Mesenchymal stem cell (in vitro differentiated cells and primary cell): ENCODE measurements around the gene SPATA21.

Experiments
- DNase-seq: peaks from one replicate; pipeline ENCODE4 v3.0.0-alpha.2; 2013
- H2AFZ ChIP-seq: one replicate; pipeline ENCODE4 v1.6.1; 2013; ENCODE audit warnings: low read depth, mild to moderate bottlenecking, control low read depth, inconsistent platforms, low read length, moderate library complexity
- H2AK5ac ChIP-seq: 2 replicates; pipeline ENCODE4 v1.6.1; 2013; ENCODE audit warnings: low read length, moderate library complexity, mild to moderate bottlenecking, inconsistent platforms; ENCODE audit not compliant: severe bottlenecking
- H2BK120ac ChIP-seq: one replicate; pipeline ENCODE4 v1.6.1; 2013; ENCODE audit warnings: low read depth, mild to moderate bottlenecking, inconsistent platforms, low read length, moderate library complexity
- H2BK12ac ChIP-seq, 2 experiments: one replicate each; pipeline ENCODE4 v1.6.1; 2013; ENCODE audit warnings: inconsistent platforms in 2 of 2, low read length in 2 of 2, mild to moderate bottlenecking in 2 of 2, moderate library complexity in 2 of 2, control low read depth in 1 of 2
- H2BK15ac ChIP-seq: one replicate; pipeline ENCODE4 v1.6.1; 2013; ENCODE audit warnings: mild to moderate bottlenecking, low read depth, inconsistent platforms; ENCODE audit not compliant: poor library complexity, severe bottlenecking
- H2BK5ac ChIP-seq: 2 replicates; pipeline ENCODE4 v1.6.1; 2013; ENCODE audit warnings: low read depth, mild to moderate bottlenecking, low read length, control low read depth, inconsistent platforms; ENCODE audit not compliant: poor library complexity, severe bottlenecking
- H3K14ac ChIP-seq, 2 experiments: one replicate each; pipeline ENCODE4 v1.6.1; 2013; ENCODE audit warnings: inconsistent platforms in 2 of 2, low read length in 2 of 2, control low read depth in 1 of 2, mild to moderate bottlenecking in 1 of 2, moderate library complexity in 1 of 2
- H3K18ac ChIP-seq, 2 experiments: one replicate each; pipeline ENCODE4 v1.6.1; 2013; ENCODE audit warnings: inconsistent platforms in 2 of 2, low read length in 2 of 2, control low read depth in 1 of 2, low read depth in 1 of 2, mild to moderate bottlenecking in 1 of 2
- H3K23ac ChIP-seq, 2 experiments: one replicate each; pipeline ENCODE4 v1.6.1; 2013; ENCODE audit warnings: inconsistent platforms in 2 of 2, low read length in 2 of 2, mild to moderate bottlenecking in 2 of 2, moderate library complexity in 2 of 2, control low read depth in 1 of 2
- H3K27ac ChIP-seq: 2 replicates; pipeline ENCODE4 v1.5.1; 2013; ENCODE audit warnings: mild to moderate bottlenecking, moderate library complexity, low read length, control low read depth, inconsistent platforms; ENCODE audit not compliant: poor library complexity, severe bottlenecking
- H3K27me3 ChIP-seq, 2 experiments: 2 replicates each; pipeline versions ENCODE4 v1.6.1 to v1.7.0; 2013; ENCODE audit warnings: low read length in 2 of 2, mild to moderate bottlenecking in 2 of 2, moderate library complexity in 2 of 2, control low read depth in 1 of 2, inconsistent platforms in 1 of 2; ENCODE audit not compliant: control insufficient read depth in 1 of 2, insufficient read depth in 1 of 2
- H3K36me3 ChIP-seq, 2 experiments: 2 replicates each; pipeline versions ENCODE4 v1.6.1 to v1.7.0; 2013; ENCODE audit warnings: low read length in 2 of 2, control low read depth in 1 of 2, inconsistent platforms in 1 of 2, low read depth in 1 of 2, mild to moderate bottlenecking in 1 of 2; ENCODE audit not compliant: insufficient read depth in 2 of 2, control insufficient read depth in 1 of 2
- H3K4ac ChIP-seq, 2 experiments: one replicate each; pipeline ENCODE4 v1.6.1; 2013; ENCODE audit warnings: inconsistent platforms in 2 of 2, low read length in 2 of 2, mild to moderate bottlenecking in 2 of 2, moderate library complexity in 2 of 2, control low read depth in 1 of 2, low read depth in 1 of 2
- H3K4me1 ChIP-seq: 2 replicates; pipeline ENCODE4 v1.6.1; 2013; ENCODE audit warnings: low read depth, low read length, control low read depth; ENCODE audit not compliant: control insufficient read depth, insufficient read depth
- H3K4me2 ChIP-seq: 2 replicates; pipeline ENCODE4 v1.6.1; 2013; ENCODE audit warnings: low read length, mild to moderate bottlenecking, inconsistent platforms; ENCODE audit not compliant: poor library complexity, severe bottlenecking
- H3K4me3 ChIP-seq, 2 experiments: 2 replicates each; pipeline versions ENCODE4 v1.5.1 to v1.7.0; 2013; ENCODE audit warnings: low read length in 2 of 2, mild to moderate bottlenecking in 2 of 2, control low read depth in 1 of 2, low read depth in 1 of 2; ENCODE audit not compliant: insufficient read depth in 1 of 2
- H3K79me1 ChIP-seq: replicated peaks from 2 replicates; pipeline ENCODE4 v1.6.1; 2013; ENCODE audit warnings: mild to moderate bottlenecking, control low read depth, low read length, inconsistent platforms; ENCODE audit not compliant: poor library complexity, severe bottlenecking
- H3K9ac ChIP-seq: 2 replicates; pipeline ENCODE4 v1.7.0; 2013; ENCODE audit warnings: mild to moderate bottlenecking, low read length, moderate library complexity
- H3K9me3 ChIP-seq: 2 replicates; pipeline ENCODE4 v1.7.0; 2013; ENCODE audit warnings: mild to moderate bottlenecking, low read length; ENCODE audit not compliant: control insufficient read depth
- H4K8ac ChIP-seq: one replicate; pipeline ENCODE4 v1.6.1; 2013; ENCODE audit warnings: inconsistent platforms, mild to moderate bottlenecking, low read length, moderate library complexity
- H4K91ac ChIP-seq: one replicate; pipeline ENCODE4 v1.6.1; 2013; ENCODE audit warnings: mild to moderate bottlenecking, low read length, inconsistent platforms
- WGBS: methylation state at CpG from one replicate; pipeline ENCODE4 v1.1.7; 2013; ENCODE audit warnings: mixed read lengths; 5-methylcytosine and 5-hydroxymethylcytosine counted together

SPATA21 gene

GRCh38 chr1:16375521-16376340 lies 61.5 kb downstream of the SPATA21 start:
- H2BK120ac ChIP-seq, result peak overlapping the region; percentile 11
- peak overlapping the region; percentile 42 for H3K4me2 ChIP-seq
- no peak overlapping the region for H3K14ac ChIP-seq
- no peak overlapping the region for H3K4me3 ChIP-seq
- peak overlapping the region; percentile 73 to 88 for H2BK12ac ChIP-seq
- peak overlapping the region in 1 of 2 experiments; percentile 24 for H3K4ac ChIP-seq
- peak overlapping the region; percentile 89 for H3K27ac ChIP-seq
- peak overlapping the region; percentile 59 for H4K91ac ChIP-seq
- peak overlapping the region; percentile 72 to 75 for H3K18ac ChIP-seq
- no peak overlapping the region for H2AK5ac ChIP-seq
- H3K27me3 ChIP-seq, result no peaks in the 10 kb centered on the region
- H2AFZ ChIP-seq, result no peak overlapping the region
- 5% methylated on average over 13 of the region's 15 CpGs for WGBS
- DNase-seq, result peak; percentile 82
- H3K4me1 ChIP-seq, result peaks cover 32% of the 10 kb centered on the region
- no peak overlapping the region for H2BK15ac ChIP-seq
- peak overlapping the region; percentile 33 for H2BK5ac ChIP-seq
- H3K9me3 ChIP-seq, result no peaks in the 10 kb centered on the region
- H4K8ac ChIP-seq, result peak overlapping the region; percentile 9
- H3K9ac ChIP-seq, result no peak overlapping the region
- no peaks in the 10 kb centered on the region for H3K79me1 ChIP-seq
- H3K23ac ChIP-seq, result no peak overlapping the region
- H3K36me3 ChIP-seq, result peaks cover 5 to 15% of the 10 kb centered on the region in 2 experiments

GRCh38 chr1:16374266-16374665 lies 63.0 kb downstream of the SPATA21 start:
- Histone ChIP-seq H3K4me2 (no peak overlapping the region), H3K23ac (no peak overlapping the region), H3K9me3 (no peaks in the 10 kb centered on the region), H2BK15ac (peak overlapping the region; percentile 36), H2BK12ac (peak overlapping the region in 1 of 2 experiments; percentile 29), H4K91ac (no peak overlapping the region), H2BK120ac (peak overlapping the region; percentile 54), H3K14ac (no peak overlapping the region), H3K4me1 (peaks cover 32% of the 10 kb centered on the region), H4K8ac (no peak overlapping the region), H2BK5ac (no peak overlapping the region), H3K36me3 (peaks cover 5 to 9% of the 10 kb centered on the region in 2 experiments), H3K4ac (no peak overlapping the region), H3K18ac (peak overlapping the region; percentile 53 to 61), H3K79me1 (no peaks in the 10 kb centered on the region), H3K9ac (no peak overlapping the region), H2AK5ac (peak overlapping the region; percentile 5), H2AFZ (no peak overlapping the region), H3K4me3 (no peak overlapping the region), H3K27ac (peak overlapping the region; percentile 77), H3K27me3 (no peaks in the 10 kb centered on the region)
- 55% methylated on average over 3 of the region's 3 CpGs for WGBS
- DNase-seq, result peak; percentile 38

- WGBS, result 87% methylated on average over 3 of the region's 3 CpGs
These were observed 64.5 kb downstream of the SPATA21 start for GRCh38 chr1:16372535-16373285.

GRCh38 chr1:16371725-16372124 lies 65.5 kb downstream of the SPATA21 start:
- 39% methylated on average over 5 of the region's 5 CpGs for WGBS
- peak; percentile 79 for DNase-seq
- Histone ChIP-seq H3K18ac (no peak overlapping the region), H3K4me3 (no peak overlapping the region), H2BK5ac (no peak overlapping the region), H3K9ac (no peak overlapping the region), H3K79me1 (no peaks in the 10 kb centered on the region), H2BK120ac (no peak overlapping the region), H2AK5ac (no peak overlapping the region), H4K91ac (no peak overlapping the region), H3K4me2 (peak overlapping the region; percentile 34), H3K4ac (no peak overlapping the region), H2BK12ac (no peak overlapping the region), H3K14ac (no peak overlapping the region), H3K27me3 (no peaks in the 10 kb centered on the region), H3K23ac (no peak overlapping the region), H3K9me3 (no peaks in the 10 kb centered on the region), H4K8ac (peak overlapping the region; percentile 59), H3K4me1 (peaks cover 26% of the 10 kb centered on the region), H3K27ac (peak overlapping the region; percentile 91), H2BK15ac (no peak overlapping the region), H3K36me3 (peaks cover 0 to 5% of the 10 kb centered on the region in 2 experiments), H2AFZ (no peak overlapping the region)

More at GRCh38 chr1:16372535-16373285, 64.5 kb downstream of the SPATA21 start:
- Histone ChIP-seq H3K9me3 (no peaks in the 10 kb centered on the region), H2AK5ac (peak overlapping the region; percentile 74), H2BK120ac (no peak overlapping the region), H3K4ac (peak overlapping the region in 1 of 2 experiments; percentile 7), H4K91ac (no peak overlapping the region), H3K18ac (peak overlapping the region in 1 of 2 experiments; percentile 46), H2BK5ac (no peak overlapping the region), H3K27me3 (no peaks in the 10 kb centered on the region), H3K79me1 (no peaks in the 10 kb centered on the region), H3K23ac (no peak overlapping the region), H3K27ac (peak overlapping the region; percentile 91), H3K4me3 (no peak overlapping the region), H2AFZ (no peak overlapping the region), H3K36me3 (peaks cover 0 to 5% of the 10 kb centered on the region in 2 experiments), H3K14ac (no peak overlapping the region), H3K9ac (no peak overlapping the region), H3K4me2 (peak overlapping the region; percentile 24), H3K4me1 (peaks cover 30% of the 10 kb centered on the region), H2BK15ac (no peak overlapping the region), H4K8ac (no peak overlapping the region), H2BK12ac (peak overlapping the region in 1 of 2 experiments; percentile 6)
- DNase-seq, result no peak
